IPS DF 4.7 (cell line): Measurements from ENCODE around the gene LCN6.

ENCODE experiments used
- DNase-seq: peaks from one replicate; pipeline ENCODE4 v3.0.0-alpha.2; 2013; ENCODE audit warnings: low spot score; ENCODE audit errors: extremely low read depth

The LCN6 gene

DNA sequence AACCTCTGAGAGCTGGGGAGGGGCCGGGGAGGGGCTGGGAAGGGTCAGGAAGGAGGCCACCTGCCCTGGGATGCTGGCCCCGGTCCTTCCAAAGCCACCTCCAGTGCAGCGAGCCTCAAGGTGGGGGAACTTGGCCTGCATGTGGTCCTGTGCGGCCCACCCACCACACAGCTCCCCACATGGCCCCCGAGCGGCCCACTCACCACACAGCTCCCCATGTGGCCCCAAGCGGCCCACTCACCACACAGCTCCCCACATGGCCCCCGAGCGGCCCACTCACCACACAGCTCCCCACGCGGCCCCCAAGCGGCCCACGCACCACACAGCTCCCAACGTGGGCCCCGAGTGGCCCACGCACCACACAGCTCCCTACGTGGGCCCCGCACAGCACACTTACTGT is 3.6 kb downstream of the LCN6 start:
- DNase-seq: no peak

DNA sequence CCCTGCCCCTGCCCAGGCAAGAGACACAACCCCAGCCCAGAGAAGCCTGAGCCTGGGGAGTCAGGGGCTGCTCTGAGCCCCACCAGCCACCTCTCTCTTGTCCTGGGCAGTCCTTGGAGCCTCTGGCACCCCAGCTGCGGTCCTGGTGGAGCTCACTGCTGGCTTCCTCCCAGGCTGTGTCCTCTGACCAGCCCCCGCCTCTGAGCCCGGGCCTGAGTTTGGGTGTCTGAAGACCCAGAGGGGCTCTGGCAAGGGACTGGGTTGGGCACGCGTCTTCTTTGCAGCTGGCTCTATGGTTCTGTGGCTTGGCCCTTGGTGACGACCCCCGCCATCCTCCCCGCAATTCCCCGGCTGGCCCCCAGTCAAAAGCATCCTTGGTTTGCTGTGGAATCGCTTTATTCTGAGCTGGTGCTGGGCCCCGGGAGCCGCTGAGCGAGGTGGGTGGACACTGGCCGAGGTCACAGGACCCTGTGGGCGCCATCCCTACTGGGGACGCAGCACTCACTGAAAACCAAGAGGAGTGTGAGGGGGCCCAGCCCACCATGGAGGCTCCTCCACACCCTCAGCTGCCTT is 4.6 kb downstream of the LCN6 start:
- no peak for DNase-seq

DNA sequence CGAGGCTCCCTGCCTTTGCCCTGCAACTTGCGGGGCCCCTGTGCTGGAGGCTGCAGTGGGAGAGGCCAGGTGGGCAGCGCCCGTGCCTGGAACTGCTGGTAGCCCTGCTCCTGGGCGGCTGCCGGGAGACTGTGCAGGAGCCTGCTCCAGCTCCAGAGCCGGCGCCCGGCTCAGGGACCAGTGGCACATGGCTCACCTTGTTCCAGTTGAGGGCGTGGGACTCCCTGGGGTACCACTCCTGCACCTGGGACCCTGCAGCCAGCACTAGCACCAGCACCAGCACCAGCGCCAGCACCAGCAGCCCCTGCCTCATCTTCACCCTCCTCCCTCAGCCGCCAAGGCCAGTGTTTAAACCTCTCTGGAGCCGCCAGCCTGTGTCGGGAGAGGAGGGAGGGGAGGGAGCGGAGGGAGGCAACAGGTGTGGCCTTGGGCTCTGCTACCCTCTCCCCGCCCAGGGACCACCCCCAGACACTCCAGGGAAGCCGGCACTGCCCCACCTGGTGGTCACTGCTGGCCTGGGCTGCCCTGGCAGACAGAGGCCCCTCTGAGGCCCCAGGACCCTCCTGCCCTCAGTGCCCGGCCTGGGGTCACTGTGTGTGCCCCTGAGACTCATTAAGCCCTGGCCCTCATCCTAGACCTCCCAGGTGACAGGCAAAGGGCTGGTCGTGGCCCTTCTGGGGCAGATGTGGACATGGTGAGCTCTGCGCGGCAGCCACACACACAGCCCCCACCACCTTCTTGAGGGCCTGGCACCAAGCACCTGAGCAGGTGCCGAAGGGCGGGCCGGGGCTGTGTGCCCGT is 5.5 kb downstream of the LCN6 start, which contains the start of gene LCN10:
Gene LCN10 (minus strand): TSS at position 350 of the 801 bp plus-strand sequence. CDS start 37 bp downstream, at position 313.
- no peak for DNase-seq

DNA sequence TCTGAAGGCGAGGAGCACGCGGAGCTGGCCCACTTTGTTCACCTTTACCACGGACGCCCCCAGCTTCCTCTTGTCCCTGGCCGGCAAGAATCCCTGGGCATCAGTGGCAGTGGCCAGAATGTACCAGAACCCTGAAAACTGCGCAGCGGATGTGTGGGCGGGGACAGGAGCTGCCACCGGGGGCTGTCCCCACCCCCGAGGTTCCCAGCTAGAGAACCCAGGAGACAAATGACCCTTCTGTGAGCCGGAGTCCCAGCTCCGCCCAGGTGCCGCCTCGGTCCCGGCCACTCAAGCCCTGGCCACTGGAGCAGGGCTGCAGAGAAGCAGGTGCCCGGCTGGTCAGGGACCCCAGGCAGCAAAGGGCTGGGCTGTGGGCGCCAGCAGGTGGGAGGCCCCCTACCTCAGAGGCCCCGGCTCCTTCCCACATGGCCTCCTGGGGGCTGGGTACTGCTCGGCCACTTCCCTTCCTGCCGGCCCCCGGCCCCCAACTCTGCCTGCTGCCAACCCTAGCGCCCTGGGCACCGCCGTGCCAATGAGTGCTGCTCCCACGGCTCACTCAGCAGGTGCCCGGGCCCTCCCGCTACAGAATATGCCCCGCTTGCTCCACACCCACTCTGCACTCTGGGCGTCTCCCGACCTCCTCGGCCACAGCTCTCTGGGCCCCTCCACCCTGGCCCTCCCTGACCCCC is 6.3 kb downstream of the LCN6 start:
- DNase-seq: no peak

DNA sequence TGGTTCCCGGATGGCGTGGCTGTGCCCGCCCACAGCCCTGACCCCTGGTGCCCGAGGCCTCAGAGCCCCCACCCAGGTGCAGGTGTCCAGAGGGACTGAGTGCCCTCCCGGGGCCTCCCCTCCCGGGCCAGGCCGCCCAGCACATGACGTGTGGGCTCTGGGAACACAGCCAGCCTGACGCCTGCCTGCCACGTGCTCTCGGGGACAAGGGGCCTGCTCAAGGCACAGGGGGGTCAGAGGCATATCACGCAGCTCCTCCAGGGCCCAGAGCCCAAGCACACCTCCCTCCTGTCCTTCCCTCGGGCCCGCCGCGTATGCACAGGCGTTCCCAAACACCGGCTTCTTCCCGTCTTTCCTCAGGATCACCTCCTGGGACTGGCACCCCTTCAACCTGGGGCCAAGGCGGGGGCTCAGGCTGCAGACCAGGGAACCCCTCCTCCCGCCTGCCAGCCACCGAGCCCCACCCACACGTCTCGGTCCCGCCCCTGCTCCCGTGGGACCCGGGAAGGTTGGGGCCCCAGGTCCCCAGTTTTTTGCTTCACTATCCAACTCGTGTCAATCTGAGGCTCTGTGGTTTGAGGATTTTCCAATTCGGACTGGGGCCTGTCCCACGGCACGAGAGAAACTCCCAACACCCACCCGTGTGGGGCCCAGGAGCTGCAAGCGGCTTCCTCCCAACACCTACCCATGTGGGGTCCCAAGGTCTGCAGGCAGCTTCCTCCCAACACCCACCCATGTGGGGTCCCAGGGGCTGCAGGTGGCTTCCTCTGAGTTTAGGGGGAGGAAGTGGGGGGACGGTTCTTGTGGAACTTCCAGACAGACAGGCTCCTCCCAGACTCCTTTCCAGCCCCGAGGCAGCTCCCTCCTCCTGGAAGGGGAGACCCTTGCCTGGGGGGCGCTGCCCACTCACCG is 7.1 kb downstream of the LCN6 start:
- DNase-seq: no peak

DNA sequence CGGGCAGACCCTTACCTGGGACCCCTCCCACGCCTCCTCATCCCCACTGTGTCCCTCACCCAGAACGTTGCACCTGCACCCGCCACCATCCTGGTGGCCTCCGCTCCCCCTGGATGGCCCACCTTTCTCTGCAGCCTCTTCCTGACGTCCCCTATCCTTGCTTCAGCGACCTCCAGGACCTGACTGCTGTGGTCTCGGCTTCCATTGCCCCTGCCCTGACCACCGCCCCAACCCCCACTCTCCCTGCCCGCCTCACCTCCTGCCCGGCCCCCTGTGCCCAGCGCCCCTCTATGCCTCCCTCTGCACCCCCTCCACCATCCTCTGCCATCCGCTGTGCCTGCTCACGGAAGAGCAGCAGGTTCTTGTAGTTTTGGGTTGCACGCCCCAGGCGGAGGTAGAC is 7.8 kb downstream of the LCN6 start:
- no peak for DNase-seq

DNA sequence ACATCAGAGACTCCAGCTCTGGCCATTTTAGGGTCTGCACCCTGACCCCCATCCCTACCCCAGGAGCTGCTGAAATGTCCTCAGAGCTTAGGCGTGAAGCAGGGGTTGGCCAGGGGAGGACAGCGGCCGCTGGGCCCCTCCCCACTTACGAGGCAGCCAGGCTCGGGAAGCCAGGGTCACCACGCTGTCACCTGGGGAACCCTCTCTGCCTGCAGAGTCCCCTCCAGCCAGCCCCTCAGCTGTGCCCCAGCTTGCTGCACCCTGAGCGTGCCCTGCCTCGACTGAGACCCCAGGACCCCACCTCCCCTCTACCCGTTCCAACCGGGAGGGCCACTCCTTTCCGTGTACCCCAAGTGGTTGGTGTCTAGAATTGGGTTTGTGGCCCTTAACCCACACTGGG is 8.3 kb downstream of the LCN6 start:
- DNase-seq: no peak

DNA sequence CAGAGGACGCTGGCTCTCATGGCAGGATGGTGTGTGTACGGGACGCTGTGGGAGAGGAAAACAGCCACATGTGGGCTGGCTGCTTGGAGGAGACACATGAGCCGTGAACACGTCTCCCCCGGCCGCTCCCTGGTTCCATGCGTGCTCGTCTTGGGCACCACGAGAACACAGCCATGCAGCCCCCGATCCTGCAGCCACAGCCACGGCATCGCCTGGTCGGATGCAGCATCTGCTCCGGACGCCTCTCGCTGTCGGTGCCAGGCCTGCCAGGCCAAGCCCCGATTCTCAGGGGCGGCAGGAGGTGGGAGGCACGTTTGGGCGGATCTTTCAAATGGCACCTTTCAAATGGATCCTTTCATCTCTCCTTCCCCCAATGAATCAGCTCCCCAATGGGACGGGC is 8.8 kb downstream of the LCN6 start:
- no peak for DNase-seq

DNA sequence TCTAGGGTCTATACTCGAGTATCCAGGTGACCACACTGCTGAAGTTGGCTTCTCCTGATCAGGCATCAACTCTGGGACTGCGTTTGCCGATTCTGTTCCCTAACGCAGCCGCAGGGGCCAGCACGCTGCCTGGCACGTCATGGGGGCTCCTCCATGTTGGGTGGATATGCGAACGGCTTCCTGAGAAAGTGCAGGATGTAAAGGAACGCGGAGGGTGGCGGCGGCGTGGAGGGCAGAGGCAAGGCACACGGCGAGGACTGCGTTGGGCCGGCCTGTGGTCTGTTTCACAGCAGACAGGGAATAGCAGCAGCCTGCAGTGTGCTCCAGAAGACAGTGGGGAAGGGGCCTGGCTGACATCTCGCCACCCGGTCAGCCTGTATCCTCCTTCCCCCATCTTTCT is 9.4 kb downstream of the LCN6 start:
- DNase-seq: no peak

DNA sequence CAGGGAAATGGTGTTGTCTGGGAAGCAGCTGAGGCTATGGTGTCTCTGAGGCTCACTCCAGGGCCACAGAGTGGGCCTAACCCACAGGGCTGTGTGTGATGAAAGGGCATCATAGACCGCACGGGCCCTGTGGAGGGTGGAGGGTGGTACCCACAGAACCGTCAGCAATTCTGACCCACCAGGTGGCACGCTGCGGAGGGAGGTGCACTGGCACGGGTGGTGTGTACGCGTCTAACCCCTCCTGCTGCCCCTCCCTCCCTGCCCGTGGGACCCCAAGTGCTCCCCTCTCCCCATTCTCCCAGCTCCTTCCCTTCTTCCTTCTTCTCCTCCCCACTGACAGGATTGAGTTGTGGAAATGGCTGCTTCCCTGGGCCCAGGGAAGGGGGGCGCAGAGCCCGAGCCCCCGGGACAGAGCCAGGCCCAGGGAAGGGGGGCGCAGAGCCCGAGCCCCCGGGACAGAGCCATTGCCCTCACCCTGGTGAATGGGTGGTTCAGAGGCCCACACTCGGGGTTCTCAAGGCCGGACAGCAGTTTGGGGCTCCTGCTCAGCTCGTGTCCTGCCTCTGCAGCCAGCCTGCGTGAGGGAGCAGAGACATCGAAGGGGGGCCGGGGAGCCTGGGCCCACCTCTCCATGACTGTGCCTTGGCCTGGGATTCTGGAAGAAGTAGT is 12.4 kb downstream of the LCN6 start:
- DNase-seq: no peak

DNA sequence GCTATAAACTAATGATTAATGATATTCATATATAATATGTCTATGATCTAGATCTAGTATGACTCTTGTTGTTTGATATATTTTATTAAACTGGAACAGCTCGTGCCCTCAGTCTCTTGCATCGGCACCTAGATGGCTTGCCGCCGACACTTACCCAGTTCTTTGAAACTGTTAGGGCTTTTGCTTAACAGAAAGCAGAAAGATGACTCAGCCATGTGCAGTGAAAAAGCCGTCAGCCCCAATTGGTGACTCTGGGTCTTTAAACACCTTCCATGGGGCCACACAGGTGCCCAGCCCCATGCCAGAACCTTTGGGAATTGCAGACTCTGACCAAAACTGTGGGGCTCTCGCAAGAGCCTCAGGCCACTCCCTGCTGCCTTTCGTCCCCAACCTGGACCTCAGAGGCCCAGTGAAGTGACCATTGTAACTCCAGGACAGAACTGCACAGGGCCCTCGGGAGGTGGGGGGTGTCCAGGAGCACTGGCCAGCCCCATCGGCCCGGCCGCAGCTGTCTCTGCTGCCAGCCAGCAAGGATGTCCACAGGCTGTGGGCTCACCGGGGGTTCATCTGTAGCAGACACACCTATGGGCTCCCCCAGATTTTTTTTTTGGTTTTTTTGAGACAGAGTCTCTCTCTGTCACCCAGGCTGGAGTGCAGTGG is 13.4 kb downstream of the LCN6 start:
- no peak for DNase-seq

DNA sequence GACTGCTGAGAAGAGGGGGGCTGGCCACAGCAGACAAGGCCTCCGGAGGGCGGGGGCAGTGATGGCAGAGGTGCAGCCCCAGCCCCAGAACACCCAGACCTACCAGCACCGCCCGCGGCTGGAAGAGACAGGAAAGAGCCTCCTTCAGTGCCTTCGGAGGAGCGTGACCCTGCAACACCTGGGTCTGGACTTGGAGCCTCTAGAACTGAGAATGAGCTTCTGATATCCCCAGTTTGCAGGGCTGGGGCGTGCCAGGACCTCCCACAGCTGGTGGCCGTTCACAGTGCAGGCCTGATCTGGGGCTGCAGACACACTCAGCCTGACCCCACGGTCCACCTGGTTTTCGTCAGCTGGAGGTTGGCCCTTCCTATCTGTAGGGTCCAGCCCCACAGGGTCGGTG is 14.7 kb downstream of the LCN6 start:
- DNase-seq: no peak

DNA sequence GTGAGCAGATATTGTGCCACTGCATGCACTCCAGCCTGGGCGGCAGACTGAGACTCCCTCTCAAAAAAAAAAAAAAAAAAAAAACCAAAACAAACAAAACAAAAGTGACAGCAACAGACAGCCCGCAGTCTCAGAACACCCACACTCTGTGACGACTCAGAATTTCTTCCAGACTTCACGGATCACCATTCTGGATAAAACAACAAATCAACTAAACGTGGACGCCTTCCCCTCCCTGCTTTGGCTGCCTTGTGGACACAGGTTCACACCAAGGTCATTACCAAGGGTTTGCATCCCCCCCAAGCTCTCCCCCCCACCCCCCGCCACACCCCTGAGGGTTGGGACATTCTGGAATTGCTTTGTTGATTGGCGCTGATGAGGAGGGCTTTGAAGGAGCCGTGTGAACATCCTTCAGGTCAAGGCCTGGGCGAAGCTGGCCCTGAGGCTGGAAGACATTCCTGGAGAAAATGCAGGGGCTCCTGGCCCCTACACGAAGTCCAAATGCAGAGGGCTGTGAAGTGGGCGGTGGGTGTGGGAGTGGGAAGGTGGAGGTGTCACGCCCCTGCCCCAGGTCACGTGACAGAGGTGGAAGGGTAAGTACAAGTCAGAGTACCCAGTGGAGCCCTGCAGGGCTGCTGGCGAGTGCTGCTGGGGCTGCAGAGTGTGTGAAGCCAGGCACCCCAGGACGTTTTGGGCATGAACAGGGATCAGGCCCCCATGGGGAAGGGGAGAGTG is 15.7 kb downstream of the LCN6 start:
- DNase-seq: no peak

DNA sequence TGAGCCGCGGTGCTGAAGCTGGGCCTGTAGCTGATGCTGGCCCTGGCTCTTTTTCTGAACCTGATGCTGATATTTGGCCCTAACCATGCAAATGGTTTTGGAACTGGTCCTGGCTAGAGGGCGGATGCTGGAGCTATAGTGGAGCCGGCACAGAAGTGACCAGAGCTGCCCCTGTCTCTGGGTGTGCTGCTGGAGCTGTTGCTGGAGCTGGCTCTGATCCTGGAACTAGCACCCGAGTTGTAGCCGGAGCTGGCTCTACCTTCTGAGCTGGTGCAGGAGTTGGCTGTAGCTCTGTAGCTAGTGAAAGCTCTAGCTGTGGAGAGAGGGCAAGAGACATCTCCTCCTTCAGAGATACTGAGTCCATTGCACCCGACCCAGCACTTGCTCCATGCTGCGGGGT is 18.4 kb downstream of the LCN6 start:
- DNase-seq: no peak

DNA sequence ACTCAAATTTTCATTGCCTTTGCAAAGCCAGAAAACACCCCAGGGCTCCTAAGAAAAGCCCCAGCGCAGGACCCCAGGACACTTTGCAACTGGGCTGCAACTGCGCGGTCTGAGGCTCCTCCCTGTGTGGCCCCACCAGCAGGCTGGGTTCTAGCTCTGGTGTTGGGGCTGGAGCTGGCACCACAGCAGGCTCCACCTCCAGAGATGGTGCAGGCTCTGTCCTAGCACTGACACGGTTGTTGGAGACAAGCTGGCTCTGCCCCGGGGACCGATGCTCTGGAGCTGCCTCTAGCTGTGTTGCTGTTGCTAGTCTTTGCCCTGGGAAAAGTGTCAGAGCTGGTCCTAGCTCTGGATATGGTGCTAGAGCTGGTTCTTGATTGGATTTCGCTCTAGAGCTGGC is 19.2 kb downstream of the LCN6 start:
- no peak for DNase-seq

DNA sequence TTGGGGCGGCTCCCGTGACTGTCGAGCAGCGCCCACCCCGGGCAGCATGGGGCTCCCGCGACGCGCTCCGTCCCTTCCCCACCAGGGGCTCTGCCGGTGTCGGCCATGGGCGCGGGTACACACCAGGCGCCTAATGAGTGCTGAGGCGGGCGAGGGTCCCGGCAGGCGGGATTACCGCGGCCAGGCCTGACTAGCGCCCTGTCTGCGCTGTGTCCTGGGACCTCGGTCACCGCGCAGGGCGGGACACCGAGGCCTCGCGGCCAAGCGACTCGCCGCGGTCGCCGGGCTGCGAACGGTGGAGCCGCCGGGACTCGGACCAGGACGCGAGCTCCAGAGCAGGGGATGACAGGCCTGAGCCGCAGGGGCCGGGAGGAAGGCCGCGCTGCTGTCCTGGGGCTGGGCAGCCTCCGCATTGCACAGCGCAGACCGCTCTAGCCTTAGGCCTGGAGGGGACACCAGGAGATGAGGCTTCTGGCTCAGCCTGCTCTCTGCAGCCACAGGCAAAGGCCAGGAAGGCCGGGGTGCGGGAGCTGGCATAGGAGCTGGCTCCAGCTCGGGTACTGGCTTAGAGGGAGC is 19.7 kb downstream of the LCN6 start:
- DNase-seq: no peak

DNA sequence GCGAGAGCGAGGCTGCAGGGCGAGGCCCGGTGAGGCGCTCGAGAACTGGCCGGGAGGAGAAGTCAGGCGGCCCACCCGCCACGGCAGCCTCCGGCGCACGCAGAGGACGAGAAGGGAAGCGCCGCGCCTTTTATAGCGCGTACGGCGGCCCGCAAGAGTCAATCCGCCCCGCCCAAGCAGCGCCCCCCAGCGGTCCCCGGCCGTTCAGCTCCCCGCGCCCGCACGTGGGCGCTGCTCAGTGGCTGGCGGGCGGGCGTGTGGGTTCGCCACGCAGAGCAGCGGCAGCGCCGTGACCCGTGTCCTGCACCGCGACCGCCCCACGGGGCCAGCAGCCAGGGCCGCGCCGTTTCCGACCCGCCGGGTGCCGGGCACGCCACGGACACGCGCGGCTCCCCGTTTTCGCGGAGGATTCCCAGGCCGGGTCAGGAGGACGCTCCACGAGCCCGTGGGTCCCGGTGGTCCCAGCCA is 20.2 kb downstream of the LCN6 start:
- DNase-seq: no peak

DNA sequence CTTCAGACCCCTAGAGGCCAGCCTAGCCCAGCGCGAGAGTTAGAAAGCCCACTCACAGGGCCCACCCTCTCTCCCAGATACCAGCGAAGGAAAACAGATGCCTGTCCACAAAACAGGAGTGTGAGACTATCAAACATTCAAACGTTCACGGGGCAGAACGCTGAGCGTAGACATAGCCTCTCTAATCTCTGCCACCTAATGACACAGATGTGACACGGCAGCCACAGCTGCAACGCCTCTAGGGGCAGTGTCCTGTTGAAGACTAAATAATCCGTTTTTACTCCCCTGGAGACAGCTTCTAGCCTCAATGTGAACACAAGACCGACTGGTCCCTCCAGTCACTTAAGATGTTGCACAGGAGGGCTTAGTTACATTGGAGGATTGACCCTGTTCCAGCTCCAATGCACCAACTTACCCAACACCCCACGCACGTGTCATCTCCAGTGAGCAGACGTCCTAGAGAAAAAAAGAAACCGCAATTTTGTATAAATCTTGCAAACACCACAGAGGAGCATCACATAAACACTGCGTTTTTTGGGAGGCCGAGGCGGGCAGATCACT is 21.6 kb downstream of the LCN6 start:
- no peak for DNase-seq

DNA sequence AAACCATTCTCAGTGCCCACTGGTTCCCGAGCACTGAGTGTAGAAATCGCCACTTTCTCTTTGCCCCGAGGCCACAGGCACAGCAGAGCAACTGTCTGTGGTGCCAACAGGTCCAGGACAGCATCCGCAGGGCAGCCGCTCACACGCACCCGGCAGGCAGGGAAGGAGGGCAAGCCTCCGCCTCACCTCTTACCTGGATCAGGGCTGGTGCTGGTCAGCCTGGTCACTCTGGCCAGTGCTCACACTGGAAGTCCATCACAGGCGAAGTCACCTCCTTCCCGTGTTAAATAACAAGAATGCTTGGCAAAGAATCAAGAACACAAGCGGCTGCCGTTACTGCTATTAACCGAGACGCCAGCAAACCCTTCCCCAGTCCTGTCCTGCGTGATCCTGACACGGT is 22.2 kb downstream of the LCN6 start:
- no peak for DNase-seq
